Occipital lobe (tissue), 2 donors: ENCODE measurements around the gene PARD6G. TPM values are rescaled to one million over a fixed set of nuclear protein-coding genes. Genes with fewer than 3 reads are reported as not detected.

Experiments used
- DNase-seq: peaks from one replicate; lab custom pipeline; 2025; lab: John Stamatoyannopoulos, UW
- total RNA-seq: library from RNA; depleted of rRNA; stranded (reverse); fragments of >200 nt; gene quantifications from one replicate; pipeline ENCODE4 v1.2.3, GENCODE V29; 2014

The PARD6G gene
- total RNA-seq, 1 donor from 2014 or later = 9.5 TPM

GRCh38 chr18:80213182-80213581, 34.1 kb downstream of the PARD6G start:
- no peak for DNase-seq

- no peak for DNase-seq
Observed at GRCh38 chr18:80210312-80211083, 36.8 kb downstream of the PARD6G start.

- no peak for DNase-seq
Observed at GRCh38 chr18:80208620-80209019, 38.7 kb downstream of the PARD6G start.

GRCh38 chr18:80205294-80205693, 42.0 kb downstream of the PARD6G start:
- DNase-seq = no peak

GRCh38 chr18:80204142-80204541, 43.2 kb downstream of the PARD6G start:
- DNase-seq = no peak

- no peak for DNase-seq
Observed at GRCh38 chr18:80203249-80203648, 44.1 kb downstream of the PARD6G start.

- no peak for DNase-seq
Observed at GRCh38 chr18:80202264-80202998, 44.9 kb downstream of the PARD6G start.

GRCh38 chr18:80201739-80202138, 45.6 kb downstream of the PARD6G start:
- DNase-seq = no peak

- no peak for DNase-seq
Observed at GRCh38 chr18:80200932-80201672, 46.2 kb downstream of the PARD6G start.

GRCh38 chr18:80200171-80200931, 47.0 kb downstream of the PARD6G start:
- DNase-seq = peak; percentile 25

GRCh38 chr18:80198994-80199748, 48.1 kb downstream of the PARD6G start:
- DNase-seq = no peak

- DNase-seq = no peak
Observed at GRCh38 chr18:80198391-80198790, 48.9 kb downstream of the PARD6G start.

- no peak for DNase-seq
Observed at GRCh38 chr18:80197528-80197927, 49.8 kb downstream of the PARD6G start.

- no peak for DNase-seq
Observed at GRCh38 chr18:80196528-80197320, 50.6 kb downstream of the PARD6G start.

- no peak for DNase-seq
Observed at GRCh38 chr18:80194874-80195570, 52.3 kb downstream of the PARD6G start.

GRCh38 chr18:80193701-80194100, 53.6 kb downstream of the PARD6G start:
- no peak for DNase-seq

- no peak for DNase-seq
Observed at GRCh38 chr18:80192653-80193385, 54.5 kb downstream of the PARD6G start.

GRCh38 chr18:80191907-80192652, 55.2 kb downstream of the PARD6G start:
- no peak for DNase-seq
